Hypothalamus (tissue), 51 donors: Measurements from ENCODE around the gene JAZF1.

Source experiments
- DNase-seq, 51 donors: peaks; one replicate each; lab custom pipeline; 2025; lab: John Stamatoyannopoulos, UW

Gene JAZF1

DNA sequence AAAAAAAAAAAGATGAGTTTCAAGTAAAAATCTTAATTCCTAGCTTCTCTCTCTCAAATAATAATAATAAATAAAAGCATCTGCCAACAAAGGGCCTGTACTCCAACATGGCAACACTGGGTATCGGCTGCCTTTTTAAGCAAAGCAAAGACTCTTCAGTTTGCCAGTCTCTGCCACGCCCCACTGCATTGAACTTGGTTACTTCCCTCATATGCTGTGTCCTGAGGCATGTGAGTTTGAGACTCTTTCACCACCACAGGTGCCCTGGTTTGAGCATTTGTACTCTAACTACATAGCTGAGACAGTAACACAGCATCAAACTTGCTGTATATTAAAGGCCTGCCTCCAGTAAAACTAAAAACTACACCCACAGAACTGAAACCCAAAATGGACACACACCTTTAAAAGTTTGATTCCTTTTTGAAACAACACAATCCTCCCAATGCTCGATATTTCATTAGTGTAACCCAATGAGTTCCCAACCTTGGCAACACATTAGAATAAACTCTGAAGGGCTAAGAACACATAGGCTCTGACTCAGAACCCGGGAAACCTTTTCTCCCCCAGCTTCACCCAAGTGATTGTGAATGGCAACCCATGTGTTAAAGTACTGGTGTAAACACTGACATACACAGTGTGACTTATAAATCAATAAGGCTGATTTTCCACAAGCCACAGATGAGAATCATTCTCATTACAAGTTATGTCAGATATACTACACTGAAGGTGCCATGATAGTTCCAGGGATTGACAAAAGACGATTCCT is 12.0 kb downstream of the JAZF1 start:
- DNase-seq: no peak

DNA sequence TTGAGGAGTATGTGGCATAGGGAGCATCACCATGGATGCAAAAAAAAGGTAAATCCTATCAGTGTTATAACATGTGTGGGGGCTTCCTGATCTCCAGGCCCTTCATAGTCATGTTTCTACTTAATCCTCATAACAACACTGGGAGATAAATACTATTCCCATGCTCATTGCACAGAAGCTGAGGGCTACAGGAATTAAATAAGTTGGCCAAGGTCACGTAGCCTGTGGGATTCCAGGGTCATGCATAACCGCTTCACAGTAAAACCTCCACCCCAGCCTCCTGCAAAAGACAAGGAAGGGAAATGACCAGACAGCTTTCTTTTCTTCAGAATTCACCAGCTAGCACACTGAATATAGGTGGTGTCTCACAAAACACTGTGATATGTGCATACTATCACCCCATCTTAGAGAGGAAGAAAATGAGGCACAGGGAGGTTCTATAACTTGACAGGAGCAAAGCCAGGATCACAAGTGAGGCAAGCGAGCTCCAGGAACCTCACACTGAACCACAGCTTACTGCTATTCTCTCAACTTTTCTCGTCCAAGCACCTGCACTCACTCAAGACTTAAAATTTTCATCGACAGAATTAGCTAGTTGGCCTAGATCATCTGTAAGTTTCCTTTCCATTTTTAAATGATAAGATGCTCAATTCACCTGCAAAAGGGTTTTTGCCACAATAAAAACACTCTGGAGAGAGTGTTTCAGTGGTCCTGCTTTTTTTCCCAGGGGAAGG is 13.4 kb downstream of the JAZF1 start:
- DNase-seq: no peak

GRCh38 chr7:28165961-28166955 is 14.3 kb downstream of the JAZF1 start:
- no peak for DNase-seq

DNA sequence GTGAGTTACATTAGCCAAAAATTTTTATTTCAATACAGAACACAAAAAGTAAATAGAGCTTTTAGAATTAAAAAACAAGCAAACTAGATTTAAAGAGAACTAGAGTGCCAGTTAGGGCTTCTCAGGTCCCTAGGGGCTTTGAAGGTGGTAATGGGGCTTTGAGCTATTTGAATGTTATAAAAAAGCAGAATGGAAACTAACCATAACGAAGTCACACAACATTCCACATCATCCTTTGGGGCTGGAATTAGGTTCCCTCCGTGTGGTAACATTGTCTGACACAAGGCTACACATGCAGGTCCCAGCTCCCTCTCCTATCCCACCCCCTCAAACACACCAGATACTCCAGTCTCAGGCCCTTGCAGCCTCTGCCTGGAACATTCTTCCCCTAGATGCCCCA is 15.3 kb downstream of the JAZF1 start:
- DNase-seq: no peak

GRCh38 chr7:28163949-28164348 is 16.6 kb downstream of the JAZF1 start:
- no peak for DNase-seq

- DNase-seq: no peak
Observed at GRCh38 chr7:28161331-28161730, 19.3 kb downstream of the JAZF1 start.

DNA sequence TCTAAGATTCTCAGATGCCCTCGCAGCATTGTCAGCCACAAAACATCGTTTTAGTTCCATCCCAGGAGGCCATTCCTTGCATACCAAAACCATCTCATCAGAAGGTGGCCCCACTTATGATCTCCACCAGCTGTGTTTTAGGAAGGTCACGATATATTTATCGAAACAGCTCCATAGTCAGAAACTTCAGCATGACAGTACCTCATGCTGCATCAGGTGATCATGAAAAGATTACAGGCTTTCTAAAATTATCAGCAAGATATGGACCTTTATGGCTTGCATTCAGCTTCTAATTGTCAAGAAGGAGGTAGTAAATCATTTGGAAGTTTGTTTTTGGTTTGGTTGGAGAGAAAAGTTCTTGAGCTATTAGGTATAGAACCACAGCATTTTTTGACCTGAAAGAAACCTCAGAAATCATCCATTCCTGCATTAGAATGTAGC is 20.0 kb downstream of the JAZF1 start:
- no peak for DNase-seq

GRCh38 chr7:28157831-28158416 is 22.7 kb downstream of the JAZF1 start:
- DNase-seq: no peak

- DNase-seq: no peak
Observed at GRCh38 chr7:28157076-28157745, 23.4 kb downstream of the JAZF1 start.

GRCh38 chr7:28156401-28156800 is 24.2 kb downstream of the JAZF1 start:
- DNase-seq: no peak

GRCh38 chr7:28155964-28156363 is 24.6 kb downstream of the JAZF1 start:
- DNase-seq: no peak

DNA sequence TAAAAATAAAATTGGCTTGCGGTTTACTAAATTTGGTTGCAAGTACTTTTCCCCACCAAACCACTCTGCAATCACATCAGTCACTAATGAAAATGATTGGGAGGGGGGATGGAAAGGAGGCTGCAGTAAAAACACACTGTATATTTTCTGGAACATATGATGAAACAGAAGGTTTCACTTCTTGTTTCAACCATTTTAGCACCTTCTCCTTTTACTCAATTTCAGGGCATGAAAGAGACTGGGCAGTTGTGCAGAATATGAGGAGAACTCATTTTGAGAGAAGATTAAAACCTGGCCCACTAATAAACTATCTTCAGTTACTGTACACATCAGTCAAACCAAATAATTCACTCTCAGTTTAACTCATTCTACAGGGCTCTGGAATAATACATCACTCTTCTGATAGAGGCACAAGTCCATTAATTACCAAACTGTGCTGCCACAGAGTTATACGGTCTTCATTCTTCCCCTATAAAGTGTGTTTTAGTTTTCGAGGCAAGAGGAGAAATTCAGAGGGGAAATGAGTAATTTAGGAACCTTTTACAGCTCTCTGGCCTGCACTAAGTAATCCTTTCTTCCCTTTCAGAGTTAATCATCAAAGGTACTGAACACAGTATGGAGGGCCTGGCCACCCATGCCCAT is 25.5 kb downstream of the JAZF1 start:
- DNase-seq: peak in 1 of 51 donors; percentile 12

DNA sequence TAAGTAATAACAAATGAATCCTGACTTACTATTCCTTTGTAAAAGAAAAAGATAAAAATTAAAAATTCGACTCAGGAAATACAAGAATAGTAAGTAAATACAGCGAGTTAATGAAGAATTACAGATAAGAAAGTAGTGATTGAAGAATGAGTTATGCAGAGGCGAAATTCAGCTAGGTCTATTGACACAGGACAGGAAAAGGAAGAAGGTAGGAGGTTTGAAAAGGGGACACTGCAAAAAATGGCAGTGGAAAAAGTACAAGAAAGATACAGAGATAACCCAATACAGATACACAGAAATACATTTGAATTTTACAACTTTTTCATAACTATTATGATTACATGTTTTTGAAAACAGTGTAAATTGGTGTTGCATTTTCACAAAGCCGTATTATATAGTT is 28.0 kb downstream of the JAZF1 start:
- DNase-seq: no peak

DNA sequence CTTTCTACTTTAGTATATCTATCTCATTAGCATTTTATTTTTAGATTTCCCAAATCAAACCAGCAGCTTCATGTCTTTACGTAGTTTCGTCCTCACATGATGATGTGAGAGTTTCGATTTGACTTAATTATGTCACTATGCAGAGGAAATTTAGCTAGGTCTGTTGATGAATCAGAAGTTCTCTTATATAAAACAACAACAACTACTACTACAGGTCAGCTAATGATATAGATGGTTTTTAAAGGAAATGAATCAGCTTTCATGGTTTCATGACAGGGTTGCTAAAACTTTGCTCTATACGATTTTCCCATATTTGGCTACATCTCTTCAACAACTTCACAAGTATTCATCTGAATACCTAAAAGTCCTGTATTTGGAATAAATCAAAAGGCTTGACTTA is 28.6 kb downstream of the JAZF1 start:
- no peak for DNase-seq

GRCh38 chr7:28149291-28150101 is 31.1 kb downstream of the JAZF1 start:
- no peak for DNase-seq

DNA sequence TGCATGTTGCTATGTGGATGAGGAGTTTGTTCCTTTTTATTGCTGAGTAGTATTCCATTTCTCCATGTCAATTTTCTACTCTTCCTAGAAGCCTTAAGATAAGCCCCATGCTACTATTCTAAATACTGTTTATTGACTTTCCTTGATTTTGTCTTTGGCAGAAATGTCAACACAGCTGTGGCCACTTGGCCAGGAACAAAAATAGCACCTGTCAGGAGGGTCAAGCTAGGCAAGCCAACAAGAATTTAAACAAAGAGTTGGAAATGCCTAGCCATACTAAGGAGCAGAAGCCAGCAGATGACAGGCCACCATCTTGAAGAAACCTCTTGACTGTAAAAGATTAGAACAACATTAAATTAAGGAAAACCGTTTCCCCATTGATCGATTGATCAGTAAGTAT is 34.7 kb downstream of the JAZF1 start:
- no peak for DNase-seq

GRCh38 chr7:28145090-28145626 is 35.4 kb downstream of the JAZF1 start:
- DNase-seq: no peak

DNA sequence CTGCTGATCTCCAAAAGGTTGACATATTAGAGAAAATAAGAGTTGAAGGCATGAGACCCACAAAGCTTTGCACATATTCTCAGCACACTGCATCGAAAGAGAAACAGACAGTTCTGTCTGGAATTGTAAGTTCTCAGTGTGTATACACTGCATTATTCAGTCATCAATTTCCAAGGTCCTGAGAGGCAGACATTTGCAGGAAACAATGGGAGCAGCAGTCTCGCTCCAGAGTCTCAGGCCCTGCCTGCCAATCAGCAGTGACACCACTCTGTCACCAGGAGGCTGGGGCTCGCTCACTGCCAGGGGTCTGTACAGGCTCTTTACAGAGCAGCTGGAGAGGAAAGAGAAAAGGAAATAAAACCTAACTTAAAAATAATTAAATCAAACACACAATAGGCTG is 36.3 kb downstream of the JAZF1 start:
- peak in 29 of 51 donors; percentile 3 to 70 (median 30) for DNase-seq
